Caco-2 (cell line): ENCODE measurements around the gene MAPK1IP1L. TPM values are rescaled to one million over a fixed set of nuclear protein-coding genes. Genes with fewer than 3 reads are reported as not detected.

Experiments used
- BruUV-seq: library from RNA; stranded (reverse); fragments of 400-500 nt; replicated peaks from 2 replicates; lab custom pipeline; 2021; lab: Mats Ljungman, UMichigan
- CTCF ChIA-PET: fragments of 300-600 bp; sonication (Branson Sonifier 250); formaldehyde crosslinking; loops from one replicate; lab custom pipeline; 2022; ENCODE audit warnings: antibody characterized with exemption; lab: Charles Lee
- POLR2A ChIA-PET: fragments of 300-600 bp; sonication (Branson Sonifier 250); formaldehyde crosslinking; loops from one replicate; lab custom pipeline; 2022; ENCODE audit warnings: antibody characterized with exemption; lab: Charles Lee
- DNase-seq, 2 experiments: peaks; one replicate each; pipeline versions ENCODE4 v3.0.0 to v3.0.0-alpha.2; 2020 to 2022
- H3K27me3 ChIP-seq: replicated peaks from 2 replicates; pipeline ENCODE4 v1.6.0; 2011; ENCODE audit warnings: low read length; ENCODE audit not compliant: control insufficient read depth, insufficient read depth
- H3K36me3 ChIP-seq: 2 replicates; pipeline ENCODE4 v1.5.1; 2011; ENCODE audit warnings: low read length; ENCODE audit not compliant: control insufficient read depth, insufficient read depth
- H3K4me1 ChIP-seq: fragments of 250-450 bp; sonication (Bioruptor Pico); 2 replicates; pipeline ENCODE4 v1.5.1; 2020; ENCODE audit warnings: mild to moderate bottlenecking
- H3K4me3 ChIP-seq: 2 replicates; pipeline ENCODE4 v1.5.1; 2011; ENCODE audit warnings: low read depth, mild to moderate bottlenecking, control low read depth, low read length
- H3K9me3 ChIP-seq: fragments of 250-450 bp; sonication (Bioruptor Pico); 2 replicates; pipeline ENCODE4 v1.5.1; 2020; ENCODE audit warnings: mild to moderate bottlenecking, moderate library complexity
- H3K27ac Mint-ChIP-seq: one replicate; pipeline ENCODE4 v1.8.0; 2022; ENCODE audit warnings: mixed read lengths; ENCODE audit not compliant: unreplicated experiment
- H3K27me3 Mint-ChIP-seq: one replicate; pipeline ENCODE4 v1.8.0; 2022; ENCODE audit warnings: mixed read lengths; ENCODE audit not compliant: insufficient read depth, unreplicated experiment
- H3K36me3 Mint-ChIP-seq: one replicate; pipeline ENCODE4 v1.8.0; 2022; ENCODE audit warnings: mild to moderate bottlenecking, mixed read lengths; ENCODE audit not compliant: insufficient read depth, unreplicated experiment
- H3K4me1 Mint-ChIP-seq: one replicate; pipeline ENCODE4 v1.8.0; 2022; ENCODE audit warnings: low read depth, mixed read lengths; ENCODE audit not compliant: unreplicated experiment
- H3K4me3 Mint-ChIP-seq: one replicate; pipeline ENCODE4 v1.8.0; 2022; ENCODE audit warnings: mild to moderate bottlenecking, moderate library complexity, mixed read lengths; ENCODE audit not compliant: unreplicated experiment
- H3K9me3 Mint-ChIP-seq: one replicate; pipeline ENCODE4 v1.8.0; 2022; ENCODE audit warnings: mixed read lengths; ENCODE audit not compliant: unreplicated experiment
- CTCF ChIP-seq, 2 experiments: fragments of 200-600 bp in 1 of 2; IDR thresholded peaks; 1 replicate in 1 of 2; 2 replicates in 1 of 2; pipeline versions ENCODE4 v1.5.1 to v1.8.0; 2011 to 2022; ENCODE audit warnings: antibody characterized with exemption in 1 of 2, control low read depth in 1 of 2, inconsistent platforms in 1 of 2, low read depth in 1 of 2, low read length in 1 of 2, mild to moderate bottlenecking in 1 of 2, moderate library complexity in 1 of 2; ENCODE audit not compliant: insufficient read depth in 1 of 2, severe bottlenecking in 1 of 2, unreplicated experiment in 1 of 2
- intact Hi-C: fragments of 100-400 bp; cut with micrococcal nuclease; formaldehyde crosslinking; loops from one replicate; pipeline ENCODE4 v1.10.0; 2022; ENCODE audit not compliant: unreplicated experiment
- total RNA-seq: library from RNA; stranded (reverse); gene quantifications from 2 replicates; pipeline ENCODE4 v1.2.3, GENCODE V29; 2022

Gene MAPK1IP1L
- total RNA-seq, 1 experiment from 2014 or later: 90.8 TPM

DNA sequence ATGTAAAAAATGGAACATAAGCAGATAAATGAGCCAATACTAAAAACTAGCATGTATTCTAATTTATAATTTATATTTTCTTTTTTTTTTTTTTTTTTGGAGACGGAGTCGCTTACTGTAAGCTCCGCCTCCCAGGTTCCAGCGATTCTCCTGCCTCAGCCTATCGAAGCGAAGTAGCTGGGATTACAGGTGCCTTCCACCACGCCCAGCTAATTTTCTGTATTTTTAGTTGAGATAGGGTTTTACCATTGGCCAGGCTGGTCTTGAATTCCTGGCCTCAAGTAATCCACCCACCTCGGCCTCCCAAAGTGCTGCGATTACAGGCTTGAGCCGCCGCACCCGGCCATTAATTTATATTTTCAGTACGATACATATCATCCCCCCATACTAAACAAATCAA, 2.7 kb downstream of the MAPK1IP1L start:
- Mint-ChIP-seq H3K4me3 (no peak overlapping the region), H3K4me1 (peaks cover 11% of the 10 kb centered on the region), H3K9me3 (no peaks in the 10 kb centered on the region), H3K27me3 (no peaks in the 10 kb centered on the region), H3K36me3 (peaks cover 46% of the 10 kb centered on the region), H3K27ac (no peak overlapping the region)
- POLR2A ChIA-PET: interaction anchor here (1.1 to 1.7 kb wide), 2 partner anchors 24 to 27 kb away, joined by 8 to 15 read pairs; partner anchors contain the start of genes SOCS4 and WDHD1
- no peak for TF ChIP-seq CTCF (IDR thresholded peaks at IDR 0.05; ENCODE audit: insufficient read depth in 1 of 2, low read depth in 1 of 2, low read length in 1 of 2, severe bottlenecking in 1 of 2, unreplicated experiment in 1 of 2)
- BruUV-seq: no TSS peak
- H3K4me3 ChIP-seq: no peak overlapping the region
- H3K27me3 ChIP-seq: no peaks in the 10 kb centered on the region
- H3K9me3 ChIP-seq: no peaks in the 10 kb centered on the region
- no peak for DNase-seq
- intact Hi-C loops: no loop called here
- H3K4me1 ChIP-seq: peaks cover 11% of the 10 kb centered on the region; the same call in 1 of the 2 replicates
- CTCF ChIA-PET: interaction anchor here (0.6 kb wide), 1 partner anchor 37 kb away, joined by 3 read pairs; no protein-coding TSS in a partner anchor
- H3K36me3 ChIP-seq: no peaks in the 10 kb centered on the region

DNA sequence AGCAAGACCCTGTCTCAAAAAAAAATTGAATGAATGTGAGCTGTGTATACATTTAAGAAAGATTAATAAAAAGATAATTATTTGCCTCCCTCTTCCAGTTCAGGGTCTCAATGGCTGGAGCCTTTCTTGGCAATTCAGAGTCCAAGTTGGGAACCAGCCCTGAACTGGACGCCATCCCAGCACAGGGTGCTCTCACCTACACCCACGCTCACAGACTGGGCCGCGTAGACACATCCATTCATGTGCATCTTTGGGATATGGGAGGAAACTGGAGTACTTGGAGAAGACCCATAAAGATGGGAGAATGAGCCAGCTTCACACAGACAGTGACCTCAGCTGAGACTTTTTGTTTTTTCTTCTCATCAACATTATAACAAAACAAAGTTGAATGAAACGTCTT, 6.5 kb downstream of the MAPK1IP1L start:
- BruUV-seq: no TSS peak
- Histone ChIP-seq H3K9me3 (no peaks in the 10 kb centered on the region), H3K4me3 (no peak overlapping the region), H3K36me3 (no peaks in the 10 kb centered on the region; the same call in 1 of the 2 replicates), H3K27me3 (no peaks in the 10 kb centered on the region), H3K4me1 (peaks cover 9% of the 10 kb centered on the region; the same call in 1 of the 2 replicates)
- TF ChIP-seq CTCF (IDR thresholded peaks at IDR 0.05; ENCODE audit: insufficient read depth in 1 of 2, low read depth in 1 of 2, low read length in 1 of 2, severe bottlenecking in 1 of 2, unreplicated experiment in 1 of 2): no peak
- DNase-seq: no peak
- CTCF ChIA-PET: no interaction called here
- POLR2A ChIA-PET: interaction anchor here (0.7 kb wide), 1 partner anchor 16 kb away, joined by 8 read pairs; no protein-coding TSS in a partner anchor
- Mint-ChIP-seq H3K4me3 (no peak overlapping the region), H3K27me3 (no peaks in the 10 kb centered on the region), H3K27ac (no peak overlapping the region), H3K4me1 (peaks cover 14% of the 10 kb centered on the region), H3K36me3 (peaks cover 68% of the 10 kb centered on the region), H3K9me3 (no peaks in the 10 kb centered on the region)
- intact Hi-C loops: no loop called here

GRCh38 chr14:55059333-55059732, 7.9 kb downstream of the MAPK1IP1L start:
- Mint-ChIP-seq H3K4me1 (peaks cover 5% of the 10 kb centered on the region), H3K9me3 (no peaks in the 10 kb centered on the region), H3K4me3 (no peak overlapping the region), H3K36me3 (peaks cover 69% of the 10 kb centered on the region), H3K27me3 (no peaks in the 10 kb centered on the region), H3K27ac (no peak overlapping the region)
- CTCF ChIA-PET: interaction anchor here (1.7 kb wide), 1 partner anchor 8 kb away, joined by 3 read pairs; the partner anchor contains the start of gene MAPK1IP1L
- no peaks in the 10 kb centered on the region; the same call in 1 of the 2 replicates for H3K36me3 ChIP-seq
- intact Hi-C loops: no loop called here
- H3K4me1 ChIP-seq: no peaks in the 10 kb centered on the region
- H3K4me3 ChIP-seq: no peak overlapping the region
- no peak for TF ChIP-seq CTCF (IDR thresholded peaks at IDR 0.05; ENCODE audit: insufficient read depth in 1 of 2, low read depth in 1 of 2, low read length in 1 of 2, severe bottlenecking in 1 of 2, unreplicated experiment in 1 of 2)
- no peaks in the 10 kb centered on the region for H3K9me3 ChIP-seq
- POLR2A ChIA-PET: interaction anchor here (0.7 kb wide), 1 partner anchor 25 kb away, joined by 13 read pairs; no protein-coding TSS in a partner anchor
- H3K27me3 ChIP-seq: no peaks in the 10 kb centered on the region
- no TSS peak for BruUV-seq
- DNase-seq: no peak
